K562 (cell line): Measurements from ENCODE around the gene SLC38A2. TPM values are rescaled to one million over a fixed set of nuclear protein-coding genes. Genes with fewer than 3 reads are reported as not detected.

Experiments used
- ELF4 ChIP-seq: fragments of 450-650 bp; formaldehyde crosslinking; IDR thresholded peaks from 2 replicates; pipeline ENCODE4 v1.4.0; 2022; ENCODE audit warnings: missing genetic modification characterization
- FOXO4 ChIP-seq: fragments of 450-650 bp; formaldehyde crosslinking; IDR thresholded peaks from 2 replicates; pipeline ENCODE4 v1.4.0; 2020; ENCODE audit warnings: mild to moderate bottlenecking, moderate library complexity
- KLF10 ChIP-seq: fragments of 250-450 bp; sonication (Bioruptor Pico); IDR thresholded peaks from 2 replicates; pipeline ENCODE4 v1.6.1; 2021; ENCODE audit warnings: matching md5 sums
- LCOR ChIP-seq: sonication (generic); formaldehyde crosslinking; IDR thresholded peaks from 2 replicates; pipeline ENCODE4 v1.8.0; 2022; ENCODE audit warnings: mild to moderate bottlenecking, missing genetic modification reagents
- MAZ ChIP-seq, 2 experiments: fragments of 450-650 bp in 1 of 2; sonication (generic) in 1 of 2; formaldehyde crosslinking; IDR thresholded peaks in 1 of 2; conservative IDR thresholded peaks in 1 of 2; 2 replicates each; pipeline versions ENCODE4 v1.4.0 to v1.5.0; 2020; ENCODE audit warnings: mild to moderate bottlenecking in 1 of 2, missing genetic modification reagents in 1 of 2
- MLX ChIP-seq, 2 experiments: fragments of 450-650 bp in 1 of 2; sonication (generic) in 1 of 2; formaldehyde crosslinking; conservative IDR thresholded peaks; 2 replicates each; pipeline versions ENCODE4 v1.4.0 to v1.8.1; 2020 to 2022; ENCODE audit warnings: mild to moderate bottlenecking in 1 of 2, missing genetic modification reagents in 1 of 2
- MTA1 ChIP-seq: fragments of 450-650 bp; IDR thresholded peaks from 2 replicates; pipeline ENCODE4 v1.6.1; 2017; ENCODE audit warnings: borderline replicate concordance
- RBM22 ChIP-seq: fragments of 200-400 bp; formaldehyde crosslinking; IDR thresholded peaks from 2 replicates; pipeline ENCODE4 v1.6.1; 2018; ENCODE audit warnings: low read length, low read depth; ENCODE audit not compliant: poor library complexity, severe bottlenecking
- RFX1 ChIP-seq: fragments of 450-650 bp; IDR thresholded peaks from 2 replicates; pipeline ENCODE4 v1.6.1; 2016; ENCODE audit warnings: mild to moderate bottlenecking, moderate library complexity
- RFX7 ChIP-seq: fragments of 250-450 bp; sonication (Bioruptor Pico); IDR thresholded peaks from 2 replicates; pipeline ENCODE4 v1.5.1; 2021; ENCODE audit warnings: mild to moderate bottlenecking
- RNF219 ChIP-seq: fragments of 250-450 bp; sonication (Bioruptor Pico); IDR thresholded peaks from 2 replicates; pipeline ENCODE4 v1.5.0; 2022; ENCODE audit warnings: mild to moderate bottlenecking
- SMAD3 ChIP-seq: fragments of 450-650 bp; formaldehyde crosslinking; conservative IDR thresholded peaks from 2 replicates; pipeline ENCODE4 v1.4.0; 2020; ENCODE audit warnings: mild to moderate bottlenecking
- TEAD2 ChIP-seq: fragments of 450-650 bp; IDR thresholded peaks from 2 replicates; pipeline ENCODE4 v1.6.1; 2016; ENCODE audit warnings: missing genetic modification characterization, control low read depth, missing compliant biosample characterization
- ZBTB1 ChIP-seq: sonication (generic); formaldehyde crosslinking; IDR thresholded peaks from 2 replicates; pipeline ENCODE4 v1.8.1; 2023; ENCODE audit warnings: missing genetic modification reagents, low read depth, mild to moderate bottlenecking, borderline replicate concordance
- ZNF311 ChIP-seq: fragments of 250-450 bp; sonication (Bioruptor Pico); IDR thresholded peaks from 2 replicates; pipeline ENCODE4 v1.4.0; 2020; ENCODE audit warnings: mild to moderate bottlenecking, moderate library complexity
- ZNF449 ChIP-seq: fragments of 250-450 bp; sonication (Bioruptor Pico); IDR thresholded peaks from 2 replicates; pipeline ENCODE4 v1.8.0; 2022; ENCODE audit warnings: moderate library complexity, mild to moderate bottlenecking, inconsistent platforms
- ZNF57 ChIP-seq: fragments of 450-650 bp; formaldehyde crosslinking; IDR thresholded peaks from 2 replicates; pipeline ENCODE4 v1.4.0; 2020; ENCODE audit warnings: mild to moderate bottlenecking, moderate library complexity
- ZNF639 ChIP-seq, 2 experiments: fragments of 200-800 bp in 1 of 2; sonication (Bioruptor generic) in 1 of 2; sonication (generic) in 1 of 2; formaldehyde crosslinking in 1 of 2; IDR thresholded peaks in 1 of 2; conservative IDR thresholded peaks in 1 of 2; 2 replicates each; pipeline versions ENCODE4 v1.5.0 to v1.6.1; 2016 to 2020; ENCODE audit warnings: missing compliant biosample characterization in 1 of 2, missing genetic modification characterization in 1 of 2, missing genetic modification reagents in 1 of 2
- ZNF830 ChIP-seq: fragments of 250-450 bp; sonication (Bioruptor Pico); IDR thresholded peaks from 2 replicates; pipeline ENCODE4 v1.5.0; 2021; ENCODE audit warnings: mild to moderate bottlenecking
- polyA plus RNA-seq, 8 experiments: library from polyadenylated mRNA; depleted of rRNA in 4 of 8; stranded (reverse) in 5 of 8; unstranded in 3 of 8; fragments of >200 nt; fragmentation: Nextera tagmentation in 2 of 8; fragmentation: Illumina TruSeq in 1 of 8; extraction: Ambion mirVana in 2 of 8; extraction: Trizol in 1 of 8; gene quantifications; 2 replicates each; pipeline versions ENCODE4 v1.2.1 to v1.2.3, GENCODE V29; 2011 to 2014; ENCODE audit warnings: inconsistent platforms in 1 of 8, missing spikeins in 1 of 8
- total RNA-seq, 7 experiments: library from RNA; depleted of rRNA in 6 of 7; stranded (reverse); fragments of >200 nt in 6 of 7; fragmentation: Illumina TruSeq in 2 of 7; extraction: Trizol in 2 of 7; gene quantifications; 2 replicates each; pipeline versions ENCODE4 v1.2.1 to v1.2.3, GENCODE V29; 2011 to 2021; ENCODE audit warnings: low replicate concordance in 1 of 7

The SLC38A2 gene
- total and polyA plus RNA-seq, 9 of the 15 experiments (the other 6 are each of a cell fraction or from before 2014, with no cell fraction given), result 98.7 to 292 (median 143) TPM

GRCh38 chr12:46357438-46358324, 14.9 kb downstream of the SLC38A2 start (continued):
- TF ChIP-seq ZNF449 (no peak), MAZ (CRISPR knock-in tag; conservative IDR thresholded peaks at IDR 0.05 in 1 of 2, IDR thresholded peaks at IDR 0.05 in 1 of 2) (peak in 1 of 2 experiments; percentile 69; a peak in 1 of 4 replicates), ZNF57 (CRISPR knock-in tag) (peak; percentile 66; the same call in 1 of the 2 replicates), ZNF639 (CRISPR knock-in tag; conservative IDR thresholded peaks at IDR 0.05 in 1 of 2, IDR thresholded peaks at IDR 0.05 in 1 of 2) (0 out of 4 replicates have a peak, but pooled peaks of 1 of the 2 experiments have one; percentile 29), MTA1 (no peak; the same call in 1 of the 2 replicates), RFX1 (peak; percentile 17; the same call in 1 of the 2 replicates), LCOR (CRISPR knock-in tag) (peak; percentile 75; the same call in 1 of the 2 replicates), MLX (CRISPR knock-in tag; conservative IDR thresholded peaks at IDR 0.05) (0 out of 4 replicates have a peak, but pooled peaks of 1 of the 2 experiments have one; percentile 26), RNF219 (CRISPR knock-in tag) (peak; percentile 68; the same call in 1 of the 2 replicates), KLF10 (CRISPR knock-in tag) (peak; percentile 84), ZBTB1 (CRISPR knock-in tag) (no peak), TEAD2 (no peak), ZNF311 (CRISPR knock-in tag) (no peak), ZNF830 (CRISPR knock-in tag) (peak; percentile 73; the same call in 1 of the 2 replicates), RFX7 (CRISPR knock-in tag) (peak; percentile 72; the same call in 1 of the 2 replicates), RBM22 (peak; percentile 97), FOXO4 (CRISPR knock-in tag) (peak; percentile 93), SMAD3 (CRISPR knock-in tag) (peak; percentile 70), ELF4 (CRISPR knock-in tag) (peak; percentile 58)
